GM19372 (cell line): ENCODE results near the gene BAIAP2.

Source experiments
- ATAC-seq: cut with Tn5 transposase; IDR thresholded peaks from one replicate; pipeline ENCODE4 v1.9.1; 2021; ENCODE audit warnings: mild to moderate bottlenecking, low read depth, moderate library complexity; ENCODE audit not compliant: unreplicated experiment

Gene BAIAP2

DNA sequence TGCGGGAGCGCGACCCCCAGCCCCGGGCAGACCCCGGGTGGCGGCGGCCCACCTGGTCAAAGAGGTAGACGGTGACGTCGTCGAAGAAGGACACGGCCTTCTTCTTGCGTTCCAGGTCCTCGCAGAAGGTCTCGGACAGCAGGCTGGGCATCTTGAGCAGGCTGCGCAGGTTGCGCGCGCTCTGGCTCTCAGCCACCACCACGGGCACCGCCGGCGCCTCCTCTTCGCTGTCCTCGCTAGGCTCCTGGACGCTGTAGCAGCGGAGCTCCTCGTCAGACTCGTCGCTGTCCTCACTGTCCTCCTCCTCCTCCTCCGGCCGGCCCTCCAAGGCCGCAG lies 85.2 kb downstream of the BAIAP2 start:
- no peak for ATAC-seq

DNA sequence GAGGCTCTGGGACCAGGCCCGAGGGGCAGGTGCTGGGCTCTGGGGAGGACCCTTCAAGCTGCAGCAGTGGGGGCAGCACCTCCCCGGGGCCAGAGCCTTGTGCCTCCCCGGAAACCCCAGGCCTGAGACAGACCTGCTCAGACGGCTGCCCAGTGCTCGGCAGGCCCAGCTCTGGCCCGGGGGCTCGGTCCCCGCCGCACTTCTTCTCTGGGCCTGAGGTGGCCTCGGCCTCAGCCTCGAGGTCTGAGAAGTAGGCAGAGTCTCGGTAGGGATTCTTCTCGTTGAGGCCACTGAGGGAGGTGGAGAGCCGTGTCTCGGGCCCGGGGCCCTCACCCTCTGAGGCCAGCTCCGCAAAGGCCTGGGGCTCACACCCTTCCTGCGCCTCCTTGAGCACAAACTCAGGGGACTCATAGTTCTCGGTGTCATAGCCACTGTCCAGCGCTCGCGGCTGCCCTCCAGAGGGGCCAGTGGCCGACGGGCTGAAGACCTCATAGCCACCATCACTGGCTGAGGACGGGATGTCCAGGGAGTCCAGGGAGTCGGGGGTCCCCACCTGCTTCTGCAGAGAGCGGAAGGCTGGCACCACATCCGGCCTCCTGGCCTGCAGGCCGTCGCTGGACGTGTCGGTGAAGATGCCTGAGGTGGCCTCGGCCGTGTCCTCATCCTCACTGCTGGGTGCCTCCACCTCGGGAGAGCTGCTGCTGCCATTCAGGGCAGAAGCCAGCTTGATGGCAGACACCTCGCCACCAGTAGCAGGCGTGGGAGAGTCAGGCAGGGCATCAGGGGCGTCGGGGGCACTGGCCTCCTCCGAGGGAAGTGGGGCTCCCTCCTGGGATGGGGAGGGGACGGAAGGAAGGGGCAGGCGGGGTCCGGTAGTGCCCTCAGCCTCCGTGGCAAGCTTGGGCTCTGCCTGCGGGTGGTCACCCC lies 86.0 kb downstream of the BAIAP2 start:
- no peak for ATAC-seq

DNA sequence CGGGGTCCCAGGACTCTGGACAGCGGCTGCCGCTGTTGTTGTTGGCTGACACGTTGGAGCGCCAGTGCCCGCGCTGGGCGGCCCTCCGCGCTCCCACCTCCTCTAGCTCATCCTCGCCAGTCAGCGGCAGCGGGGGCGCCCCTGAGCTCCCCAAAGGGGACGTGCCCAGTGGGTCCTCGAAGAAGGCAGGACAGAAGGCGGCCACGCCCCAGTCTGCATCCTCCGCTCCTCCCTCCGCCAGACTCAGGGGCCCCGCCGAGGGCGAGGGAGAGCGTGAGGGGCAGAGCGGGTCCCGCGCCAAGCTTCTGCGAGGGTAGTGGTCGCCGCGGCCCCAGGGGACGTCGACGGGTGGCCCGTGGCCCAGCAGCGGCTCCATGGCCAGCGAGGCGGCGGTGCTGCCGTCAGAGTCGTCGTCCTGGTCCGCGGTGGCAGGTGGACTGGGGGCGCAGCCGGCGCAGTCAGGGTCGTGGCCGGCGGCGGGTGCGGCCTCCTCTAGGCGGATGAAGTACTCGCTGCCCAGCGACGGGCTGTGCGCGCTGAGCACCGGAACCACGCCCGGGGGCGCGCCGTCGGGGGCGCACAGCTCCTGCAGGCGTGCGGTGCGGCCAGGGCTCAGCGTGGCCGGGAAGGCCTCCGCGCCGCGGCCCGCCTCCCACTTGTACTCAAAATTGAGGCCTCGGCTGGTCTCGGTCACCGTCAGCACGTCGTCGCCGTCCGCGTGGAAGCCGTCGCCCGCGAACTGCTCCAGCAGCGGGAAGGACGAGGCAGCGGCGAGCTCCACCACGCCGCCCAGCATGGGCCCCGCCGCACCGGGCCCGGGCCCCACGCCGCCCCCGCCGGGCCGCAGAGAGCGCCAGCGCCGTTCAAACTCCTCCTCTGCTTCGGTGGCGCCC lies 87.1 kb downstream of the BAIAP2 start:
- no peak for ATAC-seq

DNA sequence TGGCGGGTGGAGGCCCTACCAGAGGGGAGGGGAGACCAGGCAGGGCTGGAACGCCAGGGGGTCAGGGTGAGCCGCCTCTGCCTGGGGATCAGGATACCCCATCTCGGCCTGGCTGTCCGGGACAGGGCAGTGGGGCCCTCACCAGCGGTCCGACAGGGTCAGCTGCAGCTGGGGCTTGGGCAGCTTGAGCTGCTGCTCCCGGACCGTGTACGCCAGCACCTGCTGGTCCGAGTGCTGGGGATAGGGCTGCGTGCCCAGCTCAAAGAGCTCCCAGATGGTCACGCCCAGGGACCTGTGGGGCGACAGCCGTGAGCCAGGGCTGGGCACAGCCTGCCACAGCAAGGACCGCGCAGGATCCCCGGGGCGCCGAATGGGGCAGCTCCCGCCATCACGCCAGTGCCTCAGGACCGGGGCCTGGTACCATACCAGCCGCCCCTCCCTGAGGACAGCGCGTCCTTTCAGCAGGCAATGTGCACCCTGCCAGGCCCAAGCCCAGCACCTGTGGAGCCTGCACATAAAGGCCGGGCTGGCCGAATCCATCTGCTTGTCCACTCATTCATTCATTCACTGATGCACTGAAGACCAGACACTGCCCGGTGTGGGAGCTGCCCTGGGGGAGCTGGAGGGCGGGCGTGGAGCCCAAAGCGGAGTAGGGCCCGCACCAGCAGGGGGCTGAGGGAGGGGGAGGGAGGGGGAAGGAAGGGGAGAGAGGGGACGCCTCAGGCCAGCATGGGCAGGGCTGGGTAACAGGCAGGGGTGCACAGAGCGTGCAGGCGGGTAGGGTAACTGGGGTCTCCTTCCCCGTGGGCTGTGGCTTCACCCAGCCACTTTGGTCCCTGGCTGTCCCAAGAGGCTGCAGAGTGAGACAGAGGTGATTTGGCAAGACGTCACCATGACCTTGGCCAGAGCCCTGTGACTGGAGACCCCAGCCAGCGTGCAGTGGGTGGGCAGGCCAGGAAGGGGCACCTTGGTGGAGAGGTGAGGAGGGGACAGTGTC lies 88.4 kb downstream of the BAIAP2 start:
- no peak for ATAC-seq

DNA sequence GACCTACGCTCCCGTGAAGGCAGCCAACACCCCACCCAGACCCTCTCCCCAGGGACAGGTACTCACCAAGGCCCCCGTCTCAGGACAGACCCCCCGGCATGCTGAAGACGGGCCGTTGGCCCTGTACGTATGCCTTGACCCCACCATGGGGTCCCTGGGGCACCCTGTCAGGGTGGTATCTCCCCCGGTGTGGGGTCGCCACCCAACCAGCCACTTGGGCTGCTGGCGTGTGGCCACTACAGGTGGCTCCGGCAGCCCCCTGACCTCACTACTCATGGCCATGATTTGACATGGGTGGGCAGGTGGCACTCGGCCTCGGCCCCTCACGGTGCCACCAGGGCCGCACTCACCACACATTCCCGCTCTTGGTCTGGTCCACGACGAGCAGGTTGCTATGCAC lies 89.4 kb downstream of the BAIAP2 start:
- no peak for ATAC-seq

DNA sequence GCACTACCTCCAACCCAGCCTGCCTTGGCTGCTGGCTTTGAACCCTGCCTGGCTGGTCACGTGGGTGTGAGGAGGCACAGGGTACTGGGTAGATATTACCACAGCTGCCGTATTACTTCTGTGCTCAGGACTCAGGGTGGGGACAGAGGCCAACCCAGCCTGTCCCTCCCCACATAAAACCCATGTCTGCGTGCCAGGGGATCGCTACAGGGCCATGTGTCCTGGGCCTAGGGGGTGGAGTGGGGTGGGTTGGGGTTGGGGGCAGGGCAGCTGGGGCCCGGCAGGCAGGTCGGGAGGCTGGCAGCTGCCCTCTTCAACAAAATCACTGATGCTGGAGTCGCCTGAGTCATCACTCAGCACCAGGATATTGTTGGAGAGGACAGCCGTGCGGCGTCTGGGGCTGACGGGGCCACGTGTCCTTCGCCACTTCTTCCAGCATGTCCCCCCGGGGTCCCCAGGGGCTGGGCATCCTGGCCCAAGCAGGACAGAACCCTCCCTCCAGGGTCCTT lies 90.7 kb downstream of the BAIAP2 start:
- ATAC-seq = no peak

DNA sequence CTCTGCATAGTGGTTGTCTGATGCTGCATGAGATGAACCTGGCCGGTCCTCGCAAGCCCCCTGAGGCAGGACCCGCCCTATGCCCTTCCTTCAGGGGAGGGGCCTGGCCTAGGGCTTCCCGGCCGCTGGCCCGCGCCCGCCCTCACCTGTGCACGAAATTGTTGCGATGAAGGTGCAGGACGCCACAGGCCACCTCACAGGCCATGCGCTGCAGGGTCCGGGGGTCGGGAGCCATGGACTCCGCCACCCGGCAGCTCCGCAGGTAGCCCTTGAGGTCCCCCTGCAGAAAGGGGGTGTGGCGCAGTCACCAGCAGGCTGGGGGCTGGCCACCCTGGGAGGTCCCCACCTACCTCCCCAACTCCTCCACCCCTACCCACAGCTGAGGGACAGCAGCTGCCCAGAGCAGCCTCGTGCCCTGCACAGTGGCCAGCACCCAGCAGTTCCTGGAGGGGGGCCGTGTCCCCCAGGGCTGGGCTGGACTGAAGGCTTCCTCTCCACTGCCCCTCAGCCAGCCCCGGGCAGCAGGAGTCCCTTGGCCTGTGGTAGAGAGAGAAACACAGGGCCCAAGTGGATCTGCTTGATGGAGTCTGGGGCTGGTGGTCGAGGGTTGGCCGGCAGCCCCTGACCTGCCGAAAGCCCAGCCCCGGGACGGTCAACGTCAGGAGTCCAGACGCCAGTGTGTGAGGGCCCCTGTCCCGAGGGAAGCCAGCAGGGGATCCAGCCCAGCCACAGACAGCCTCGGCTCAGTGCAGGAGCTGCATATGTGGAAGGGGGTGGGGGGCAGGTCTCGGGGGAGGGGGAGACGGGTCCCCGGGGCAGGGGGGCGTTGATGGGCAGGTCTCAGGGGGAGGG lies 91.6 kb downstream of the BAIAP2 start:
- ATAC-seq = no peak

DNA sequence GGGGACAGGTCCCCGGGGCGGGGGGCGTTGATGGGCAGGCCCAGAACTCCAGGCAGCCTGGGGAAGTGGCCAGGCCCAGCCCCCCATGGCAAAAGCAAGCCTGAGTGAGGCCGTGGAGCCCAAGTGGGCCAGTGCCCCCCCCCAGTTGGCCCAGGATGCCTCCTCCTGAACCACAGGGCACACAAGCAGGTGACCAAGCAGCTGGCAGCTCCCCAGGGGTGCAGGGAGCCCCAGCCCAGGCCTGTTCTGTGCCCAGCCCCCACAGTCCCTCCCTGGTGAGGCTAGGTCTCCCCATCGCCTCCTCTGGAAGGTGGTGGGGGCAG lies 92.1 kb downstream of the BAIAP2 start:
- ATAC-seq = no peak

DNA sequence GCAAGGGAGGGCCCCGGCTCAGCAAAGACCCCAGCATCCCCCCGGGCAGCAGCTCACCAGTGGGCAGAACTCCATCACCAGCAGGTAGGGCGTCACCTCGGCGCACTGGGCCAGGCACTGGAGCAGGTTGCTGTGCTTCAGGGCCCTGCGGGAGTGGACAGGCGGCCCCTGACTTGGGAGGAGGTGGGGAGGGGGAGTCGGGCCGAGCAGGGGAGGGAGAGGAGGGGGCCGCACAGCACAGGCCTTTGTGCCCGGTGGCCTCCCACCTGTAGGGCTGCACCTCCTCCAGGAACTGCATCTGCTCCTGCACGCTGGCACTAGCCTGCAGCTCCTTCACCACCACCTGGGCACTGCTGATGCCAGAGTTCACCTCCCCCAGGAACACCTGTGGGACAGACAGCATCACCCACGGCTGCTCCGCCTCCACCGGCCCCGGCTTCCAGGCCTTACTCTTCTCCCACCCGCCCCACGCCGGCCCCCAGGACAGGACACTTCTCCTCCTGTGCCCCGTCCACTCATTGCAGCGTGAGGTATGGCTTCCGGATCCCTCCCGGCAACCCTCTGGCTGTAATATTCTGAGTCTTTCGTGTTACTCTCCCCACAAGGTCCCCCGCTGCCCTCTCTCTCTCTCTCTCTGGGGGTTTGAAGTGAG lies 92.7 kb downstream of the BAIAP2 start:
- ATAC-seq = no peak

DNA sequence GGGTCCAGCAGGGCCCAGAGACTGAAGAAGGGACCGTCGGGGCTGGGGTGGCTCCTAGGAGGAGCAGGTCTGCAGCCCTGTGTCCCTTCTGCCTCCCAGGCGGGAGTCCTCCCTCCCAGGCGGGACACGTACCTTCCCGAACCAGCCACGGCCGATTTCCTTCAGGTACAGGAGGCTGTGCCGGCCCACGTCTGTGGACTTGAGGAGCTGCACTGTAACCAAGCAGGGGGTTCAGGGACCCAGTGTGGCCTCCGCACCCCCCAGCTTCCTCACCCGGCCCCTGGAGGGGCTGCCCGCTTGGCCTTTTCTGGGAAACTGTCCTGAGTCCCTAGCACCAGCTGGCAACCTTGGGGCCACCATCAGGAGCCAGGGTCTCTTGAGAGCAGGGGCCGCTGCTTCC lies 93.4 kb downstream of the BAIAP2 start:
- no peak for ATAC-seq

DNA sequence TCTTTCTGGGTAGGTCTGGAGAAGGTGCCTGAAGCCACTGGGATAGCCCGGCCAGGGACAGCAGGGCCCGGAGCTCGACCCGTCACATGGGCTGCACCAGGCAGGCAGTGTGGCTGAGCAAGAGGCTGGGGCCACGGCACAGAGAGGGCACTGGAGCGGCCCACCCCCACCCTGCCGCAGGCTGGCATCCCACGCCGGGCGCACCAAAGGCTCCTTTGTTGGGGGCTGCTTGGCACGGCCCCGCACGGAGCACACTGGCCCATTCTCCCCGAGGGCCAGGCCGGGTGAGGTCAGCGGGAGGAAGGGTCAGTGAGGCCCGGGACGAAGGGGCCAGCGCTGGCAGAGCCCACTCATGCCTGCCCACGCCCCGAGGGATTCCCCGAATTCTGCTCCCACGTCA lies 93.8 kb downstream of the BAIAP2 start:
- ATAC-seq = no peak

DNA sequence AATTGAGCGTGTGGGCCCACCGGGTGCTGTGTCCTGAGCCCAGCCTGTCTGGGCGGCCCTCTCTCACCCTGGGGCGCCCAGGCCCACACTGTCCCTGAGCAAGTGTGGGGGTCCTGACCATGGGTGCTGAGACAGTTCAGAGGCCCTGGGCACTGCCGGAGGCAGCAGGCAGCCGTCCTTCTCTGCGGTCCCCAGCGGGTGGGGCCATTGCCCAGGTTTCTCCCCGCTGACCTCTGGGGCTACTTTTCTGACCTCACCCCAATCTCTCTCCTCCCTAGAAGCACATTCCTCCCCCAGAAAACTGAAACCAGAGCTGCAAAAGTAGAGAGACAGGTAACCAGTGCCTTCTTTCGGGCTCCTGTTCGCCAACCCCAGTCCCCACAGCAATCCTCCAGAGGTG lies 94.3 kb downstream of the BAIAP2 start:
- ATAC-seq = no peak

DNA sequence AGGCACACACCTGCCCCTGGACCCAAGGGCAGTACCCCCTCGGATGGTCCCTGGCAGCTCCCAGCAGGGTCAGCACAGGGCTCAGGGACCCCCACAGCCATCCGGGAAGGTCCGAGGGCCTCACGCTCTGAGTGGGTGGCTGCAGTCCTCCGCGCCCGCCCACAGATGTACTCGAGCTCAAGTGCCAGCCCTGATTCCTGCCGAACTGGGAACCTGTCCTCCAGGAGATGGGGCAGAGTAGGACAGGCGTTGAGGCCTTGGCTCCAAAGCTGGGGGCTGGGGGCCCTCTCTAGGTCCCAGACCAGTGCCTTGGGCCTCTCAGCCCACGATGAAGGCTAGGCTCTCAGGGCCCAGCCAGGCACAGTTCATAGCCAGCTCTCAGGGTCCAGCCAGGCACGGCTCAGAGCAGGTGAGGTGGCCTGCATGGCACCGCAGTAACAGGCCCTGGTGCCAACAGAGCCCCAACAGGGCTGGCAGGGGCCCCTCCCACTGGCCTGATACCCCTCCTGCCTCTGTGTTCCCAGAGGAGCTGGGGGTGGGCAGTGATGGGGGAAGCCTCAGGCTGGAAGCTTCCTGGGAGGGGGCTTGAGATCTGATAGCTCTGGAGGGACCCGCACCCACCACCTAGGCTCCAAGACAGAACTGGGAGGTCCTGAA lies 94.9 kb downstream of the BAIAP2 start:
- ATAC-seq = no peak

DNA sequence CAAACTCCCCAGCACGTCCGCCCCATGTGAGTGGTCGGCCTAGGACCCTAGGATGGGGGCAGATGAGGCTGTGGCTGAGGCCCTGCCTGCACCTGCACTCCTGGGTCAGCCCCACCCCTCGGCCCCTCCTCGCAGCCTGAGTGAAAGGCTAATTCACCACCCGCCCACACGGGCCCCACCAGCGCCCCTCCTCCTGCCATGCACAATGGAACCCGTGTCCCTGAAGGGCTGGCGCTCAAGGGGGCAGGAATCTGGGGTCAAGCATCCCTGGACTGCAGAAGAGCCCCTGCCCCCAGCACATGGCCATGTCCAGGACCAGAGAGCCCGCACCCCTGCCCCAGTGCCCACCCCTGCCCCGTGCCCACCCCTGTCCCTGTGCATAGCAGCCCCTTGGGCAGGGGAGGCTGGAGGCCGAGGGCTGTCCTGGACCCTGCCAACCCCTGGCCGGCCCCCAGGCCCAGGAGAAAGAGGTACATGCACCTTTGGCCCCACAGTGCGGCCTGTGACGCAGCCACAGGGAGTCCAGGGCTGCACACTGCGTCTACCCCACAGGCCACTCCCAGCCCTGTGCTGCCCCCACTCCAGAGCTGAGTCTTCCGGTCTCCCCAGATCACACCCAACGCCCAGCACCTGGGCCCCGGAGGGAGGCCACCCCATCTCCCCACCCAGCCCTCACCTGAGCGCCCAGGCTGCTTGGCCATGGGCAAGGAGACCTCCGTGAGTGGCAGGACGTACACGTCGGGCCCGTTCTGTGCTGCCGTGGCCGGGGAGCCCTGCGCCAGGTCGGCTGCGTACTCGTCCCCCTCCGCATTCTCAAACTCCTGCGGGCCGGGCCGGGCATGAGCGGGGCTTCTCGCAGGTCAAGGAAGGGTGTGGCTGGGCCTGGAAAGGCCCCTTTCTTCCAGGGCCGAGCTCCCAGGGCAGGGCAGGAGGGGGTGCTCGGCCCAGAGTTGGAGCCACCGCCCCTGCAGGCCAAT lies 95.7 kb downstream of the BAIAP2 start:
- ATAC-seq = no peak

DNA sequence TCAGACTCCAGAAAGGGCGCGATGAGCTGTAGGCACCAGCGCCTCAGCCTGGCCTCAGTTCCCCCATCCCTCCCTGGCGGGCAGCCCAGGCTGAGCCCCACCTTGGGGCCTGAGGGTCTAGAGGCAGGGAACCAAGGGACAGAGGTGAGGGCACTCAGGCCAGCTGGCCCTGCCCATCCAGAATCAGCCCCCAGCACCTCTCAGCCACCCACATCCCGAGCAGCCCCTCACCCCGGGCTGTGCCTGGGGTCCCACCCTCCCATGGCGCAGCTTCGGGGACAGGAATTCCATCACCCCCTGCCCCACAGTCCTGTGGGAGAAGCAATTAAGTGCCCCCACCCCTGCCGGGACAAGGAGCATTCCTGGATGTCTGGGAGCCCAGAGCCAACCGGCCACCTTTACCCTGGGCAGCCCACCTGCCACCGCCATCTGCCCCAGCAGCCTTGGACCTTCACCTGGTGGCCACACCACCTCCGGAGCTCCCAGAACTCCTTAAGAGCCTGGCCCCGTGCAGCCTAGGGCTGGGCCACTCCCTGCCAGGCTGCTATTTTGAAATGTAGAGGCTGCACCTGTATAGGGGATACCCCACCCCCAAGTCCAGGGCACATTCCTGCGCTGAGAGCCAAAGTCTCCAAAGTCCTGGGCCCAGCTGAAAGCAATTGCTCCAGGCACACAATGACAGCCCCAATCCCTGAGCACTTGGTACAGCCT lies 96.7 kb downstream of the BAIAP2 start:
- no peak for ATAC-seq

DNA sequence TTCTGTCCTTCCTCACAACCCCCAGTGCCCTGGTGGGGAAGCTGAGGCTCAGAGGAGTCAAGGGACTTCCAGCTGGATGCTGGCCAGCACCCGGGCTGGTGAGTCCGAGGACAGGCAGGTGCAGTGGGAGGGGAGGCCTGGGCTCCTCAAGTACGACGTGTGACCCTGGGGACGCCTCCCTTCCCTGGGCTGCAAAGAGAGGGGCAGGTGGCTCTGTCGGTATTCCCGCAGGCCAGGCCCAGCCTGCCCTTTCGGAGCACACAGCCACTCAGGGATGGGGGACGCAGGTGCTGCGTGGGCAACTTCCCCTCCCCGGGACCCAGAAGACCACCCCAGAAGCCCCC lies 97.2 kb downstream of the BAIAP2 start:
- no peak for ATAC-seq
